Inflammatory macrophage (primary cell): ENCODE data around the gene CA6.
A peak's percentile ranks its signal among the peaks of the same experiment; 100 is the strongest.
"Not testable (repeated sequence)": the region's sequence is repeated elsewhere in the genome, so short reads cannot be mapped to it uniquely, and the experiment has no call there.

ENCODE experiments used
- DNase-seq, 2 donors: peaks; one replicate each; pipeline ENCODE4 v3.0.0-alpha.2; 2020 to 2022
- total RNA-seq, 18 experiments: gene quantifications; one replicate each; lab custom pipeline; 2026; ENCODE audit warnings: mixed read lengths in 6 of 18, inconsistent platforms in 2 of 18; lab: John Stamatoyannopoulos, UW

The CA6 gene
- total RNA-seq = 0 to 0.12 (median 0) reads per million in 18 experiments

- no peak for DNase-seq
Measured at GRCh38 chr1:8945568-8945967, at the start of gene CA6. CA6 (plus strand) TSS chr1:8945868; CDS start chr1:8945887, 19 bp downstream.

- DNase-seq = not testable (repeated sequence)
Measured at GRCh38 chr1:8896775-8897174, 48.9 kb upstream of the CA6 start.

- DNase-seq = not testable (repeated sequence)
Measured at GRCh38 chr1:8897505-8897904, 48.2 kb upstream of the CA6 start.

- not testable (repeated sequence) for DNase-seq
Measured at GRCh38 chr1:8898418-8898817, 47.2 kb upstream of the CA6 start.

- DNase-seq = no peak
Measured at GRCh38 chr1:8899046-8899445, 46.6 kb upstream of the CA6 start.

GRCh38 chr1:8900684-8901083, 45.0 kb upstream of the CA6 start:
- not testable (repeated sequence) for DNase-seq

GRCh38 chr1:8902765-8903164, 42.9 kb upstream of the CA6 start:
- DNase-seq = no peak

GRCh38 chr1:8903410-8903809, 42.3 kb upstream of the CA6 start:
- DNase-seq = no peak

- DNase-seq = no peak
Measured at GRCh38 chr1:8903908-8904650, 41.6 kb upstream of the CA6 start.

GRCh38 chr1:8905582-8906191, 40.0 kb upstream of the CA6 start:
- DNase-seq = no peak

- peak in 1 of 2 donors; percentile 18 for DNase-seq
Measured at GRCh38 chr1:8908388-8909151, 37.1 kb upstream of the CA6 start.

GRCh38 chr1:8910331-8910730, 35.3 kb upstream of the CA6 start:
- DNase-seq = no peak

- no peak for DNase-seq
Measured at GRCh38 chr1:8910914-8911313, 34.8 kb upstream of the CA6 start.

- DNase-seq = no peak
Measured at GRCh38 chr1:8911416-8912309, 34.0 kb upstream of the CA6 start.

GRCh38 chr1:8913457-8913856, 32.2 kb upstream of the CA6 start:
- DNase-seq = no peak

GRCh38 chr1:8914466-8914865, 31.2 kb upstream of the CA6 start:
- DNase-seq = no peak

- DNase-seq = no peak
Measured at GRCh38 chr1:8915446-8915845, 30.2 kb upstream of the CA6 start.

- DNase-seq = not testable (repeated sequence)
Measured at GRCh38 chr1:8917536-8917935, 28.1 kb upstream of the CA6 start.

- no peak for DNase-seq
Measured at GRCh38 chr1:8922962-8923361, 22.7 kb upstream of the CA6 start.

- DNase-seq = peak; percentile 38 to 44
Measured at GRCh38 chr1:8925406-8925805, 20.3 kb upstream of the CA6 start.

GRCh38 chr1:8925960-8926359, 19.7 kb upstream of the CA6 start:
- no peak for DNase-seq
